HCT116 (cell line): ENCODE data around the gene PIGN.

Source experiments
- CEBPB ChIP-seq: IDR thresholded peaks from 2 replicates; pipeline ENCODE4 v1.6.1; 2012; ENCODE audit warnings: low read depth
- EZH2 ChIP-seq: fragments of 200-600 bp; sonication (generic); IDR thresholded peaks from 2 replicates; pipeline ENCODE4 v1.6.1; 2017; ENCODE audit warnings: antibody characterized with exemption, mixed run types
- YY1 ChIP-seq: IDR thresholded peaks from 2 replicates; pipeline ENCODE4 v1.6.1; 2011; ENCODE audit warnings: low read length, low read depth, moderate library complexity, mild to moderate bottlenecking; ENCODE audit not compliant: insufficient replicate concordance; ENCODE audit errors: extremely low read depth
- TF ChIP-seq, protein P1 (sequence below), 3 experiments: fragments of 200-600 bp in 1 of 3; sonication (generic) in 1 of 3; IDR thresholded peaks in 2 of 3; conservative IDR thresholded peaks in 1 of 3; 2 replicates each; pipeline ENCODE4 v1.5.1; 2012 to 2017; ENCODE audit warnings: low read depth in 2 of 3, low read length in 2 of 3, antibody characterized with exemption in 1 of 3, borderline replicate concordance in 1 of 3, control low read depth in 1 of 3, mild to moderate bottlenecking in 1 of 3, mixed read lengths in 1 of 3, mixed run types in 1 of 3, moderate library complexity in 1 of 3; ENCODE audit not compliant: insufficient read depth in 1 of 3

- TF ChIP-seq EZH2 (no peak), YY1 (no peak), CEBPB (no peak)
- TF ChIP-seq, protein P1, sequence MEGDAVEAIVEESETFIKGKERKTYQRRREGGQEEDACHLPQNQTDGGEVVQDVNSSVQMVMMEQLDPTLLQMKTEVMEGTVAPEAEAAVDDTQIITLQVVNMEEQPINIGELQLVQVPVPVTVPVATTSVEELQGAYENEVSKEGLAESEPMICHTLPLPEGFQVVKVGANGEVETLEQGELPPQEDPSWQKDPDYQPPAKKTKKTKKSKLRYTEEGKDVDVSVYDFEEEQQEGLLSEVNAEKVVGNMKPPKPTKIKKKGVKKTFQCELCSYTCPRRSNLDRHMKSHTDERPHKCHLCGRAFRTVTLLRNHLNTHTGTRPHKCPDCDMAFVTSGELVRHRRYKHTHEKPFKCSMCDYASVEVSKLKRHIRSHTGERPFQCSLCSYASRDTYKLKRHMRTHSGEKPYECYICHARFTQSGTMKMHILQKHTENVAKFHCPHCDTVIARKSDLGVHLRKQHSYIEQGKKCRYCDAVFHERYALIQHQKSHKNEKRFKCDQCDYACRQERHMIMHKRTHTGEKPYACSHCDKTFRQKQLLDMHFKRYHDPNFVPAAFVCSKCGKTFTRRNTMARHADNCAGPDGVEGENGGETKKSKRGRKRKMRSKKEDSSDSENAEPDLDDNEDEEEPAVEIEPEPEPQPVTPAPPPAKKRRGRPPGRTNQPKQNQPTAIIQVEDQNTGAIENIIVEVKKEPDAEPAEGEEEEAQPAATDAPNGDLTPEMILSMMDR (IDR thresholded peaks at IDR 0.05 in 2 of 3, conservative IDR thresholded peaks at IDR 0.05 in 1 of 3; ENCODE audit: borderline replicate concordance in 1 of 3, insufficient read depth in 1 of 3, low read depth in 2 of 3, low read length in 2 of 3), result no peak
Observed at GRCh38 chr18:61998957-61999356, 187.9 kb downstream of the PIGN start.
